ENCODE data around the gene RHBDD1.

GRCh38 chr2:226934546-226935201 is 98.8 kb downstream of the RHBDD1 start:
- TF ChIP-seq CTCF (conservative IDR thresholded peaks at IDR 0.05; ENCODE audit: low read length), result no peak
- TF ChIP-seq EZH2phosphoT487 (IDR thresholded peaks at IDR 0.05; ENCODE audit: borderline replicate concordance), result no peak
